HepG2 (cell line): Measurements from ENCODE around the gene MICAL3. TPM values are rescaled to one million over a fixed set of nuclear protein-coding genes. Genes with fewer than 3 reads are reported as not detected.

ENCODE experiments used
- ARID3A ChIP-seq: IDR thresholded peaks from 2 replicates; pipeline ENCODE4 v1.6.1; 2012; ENCODE audit warnings: low read depth, low read length, improper control_type of control experiment
- CREB1 ChIP-seq, 2 experiments: fragments of 450-650 bp in 1 of 2; IDR thresholded peaks; 2 replicates each; pipeline ENCODE4 v1.6.1; 2016 to 2017; ENCODE audit warnings: control low read depth in 1 of 2, mild to moderate bottlenecking in 1 of 2, missing compliant biosample characterization in 1 of 2, missing genetic modification characterization in 1 of 2
- FOXA3 ChIP-seq: IDR thresholded peaks from 2 replicates; pipeline ENCODE4 v1.6.1; 2016; ENCODE audit warnings: missing genetic modification reagents, missing compliant biosample characterization
- MBNL3 ChIP-seq: fragments of 250-450 bp; sonication (Bioruptor Pico); conservative IDR thresholded peaks from 2 replicates; pipeline ENCODE4 v1.8.0; 2022; ENCODE audit warnings: mild to moderate bottlenecking, inconsistent platforms
- MLLT10 ChIP-seq: sonication (generic); formaldehyde crosslinking; IDR thresholded peaks from 2 replicates; pipeline ENCODE4 v1.4.0; 2020; ENCODE audit warnings: missing genetic modification reagents
- NFE2L1 ChIP-seq: sonication (generic); formaldehyde crosslinking; IDR thresholded peaks from 2 replicates; pipeline ENCODE4 v1.4.0; 2020; ENCODE audit warnings: missing genetic modification reagents, mild to moderate bottlenecking, borderline replicate concordance
- PATZ1 ChIP-seq: sonication (generic); formaldehyde crosslinking; IDR thresholded peaks from 2 replicates; pipeline ENCODE4 v1.4.0; 2020; ENCODE audit warnings: missing genetic modification reagents
- PRDM10 ChIP-seq: sonication (generic); formaldehyde crosslinking; IDR thresholded peaks from 2 replicates; pipeline ENCODE4 v1.4.0; 2020; ENCODE audit warnings: low read depth, missing genetic modification reagents
- STAG1 ChIP-seq: sonication (generic); formaldehyde crosslinking; IDR thresholded peaks from 2 replicates; pipeline ENCODE4 v1.4.0; 2020; ENCODE audit warnings: missing genetic modification reagents
- SYNCRIP ChIP-seq: fragments of 200-400 bp; formaldehyde crosslinking; IDR thresholded peaks from 2 replicates; pipeline ENCODE4 v1.6.1; 2018; ENCODE audit warnings: mild to moderate bottlenecking, low read depth, low read length; ENCODE audit not compliant: insufficient read depth
- ZFP91 ChIP-seq: sonication (generic); formaldehyde crosslinking; IDR thresholded peaks from 2 replicates; pipeline ENCODE4 v1.9.0; 2022; ENCODE audit warnings: missing genetic modification reagents, mild to moderate bottlenecking, borderline replicate concordance
- ZNF557 ChIP-seq: sonication (generic); formaldehyde crosslinking; IDR thresholded peaks from 2 replicates; pipeline ENCODE4 v1.4.0; 2020; ENCODE audit warnings: missing genetic modification reagents
- ZNF691 ChIP-seq: sonication (generic); formaldehyde crosslinking; IDR thresholded peaks from 2 replicates; pipeline ENCODE4 v1.4.0; 2020; ENCODE audit warnings: missing genetic modification reagents, low read depth, mild to moderate bottlenecking, borderline replicate concordance
- ZNF703 ChIP-seq: sonication (generic); formaldehyde crosslinking; IDR thresholded peaks from 2 replicates; pipeline ENCODE4 v1.5.1; 2020; ENCODE audit warnings: missing genetic modification reagents, mild to moderate bottlenecking, moderate library complexity, borderline replicate concordance
- ZUFSP ChIP-seq: sonication (generic); formaldehyde crosslinking; IDR thresholded peaks from 2 replicates; pipeline ENCODE4 v1.9.0; 2021; ENCODE audit warnings: missing genetic modification reagents, mild to moderate bottlenecking, borderline replicate concordance
- polyA plus RNA-seq, 8 experiments: library from polyadenylated mRNA; depleted of rRNA in 3 of 8; stranded (reverse) in 7 of 8; unstranded in 1 of 8; fragments of >200 nt; fragmentation: Illumina TruSeq in 4 of 8; extraction: Trizol in 4 of 8; gene quantifications; 2 replicates each; pipeline versions ENCODE4 v1.2.1 to v1.2.3, GENCODE V29; 2011 to 2016; ENCODE audit warnings: low read depth in 4 of 8, missing spikeins in 1 of 8, mixed read lengths in 1 of 8; ENCODE audit not compliant: insufficient read depth in 1 of 8
- total RNA-seq, 5 experiments: library from RNA; depleted of rRNA; stranded (reverse); fragments of >200 nt; fragmentation: Illumina TruSeq; extraction: Trizol; gene quantifications; 2 replicates each; pipeline ENCODE4 v1.2.3, GENCODE V29; 2016; ENCODE audit warnings: low read depth in 1 of 5

MICAL3 gene
- total and polyA plus RNA-seq, 2 of the 13 experiments (the other 11 are each of a cell fraction or from before 2014, with no cell fraction given), result 5.3 to 12.5 TPM

GRCh38 chr22:17830043-17830961, 194.1 kb downstream of the MICAL3 start (continued):
- TF ChIP-seq PRDM10 (CRISPR knock-in tag), result no peak
- TF ChIP-seq FOXA3, result 0 out of 2 replicates have a peak, but pooled peaks have one; percentile 29
- no peak for TF ChIP-seq ARID3A
- no peak for TF ChIP-seq CREB1 (IDR thresholded peaks at IDR 0.05)
- TF ChIP-seq CREB1 (CRISPR knock-in tag; IDR thresholded peaks at IDR 0.05), result no peak
- TF ChIP-seq SYNCRIP, result no peak
- peak; percentile 63; the same call in 1 of the 2 replicates for TF ChIP-seq ZFP91 (CRISPR knock-in tag)
- no peak for TF ChIP-seq PATZ1 (CRISPR knock-in tag)
- no peak for TF ChIP-seq NFE2L1 (CRISPR knock-in tag)
- TF ChIP-seq ZNF557, result no peak
- TF ChIP-seq ZUFSP, result no peak
- TF ChIP-seq ZNF703, result no peak
- TF ChIP-seq STAG1 (CRISPR knock-in tag), result peak; percentile 99
- 0 out of 2 replicates have a peak, but pooled peaks have one; percentile 37 for TF ChIP-seq ZNF691 (CRISPR knock-in tag)
- no peak for TF ChIP-seq MBNL3 (CRISPR knock-in tag)
- no peak for TF ChIP-seq MLLT10 (CRISPR knock-in tag)
